ENCODE measurements around the gene KDM4C.

DNA sequence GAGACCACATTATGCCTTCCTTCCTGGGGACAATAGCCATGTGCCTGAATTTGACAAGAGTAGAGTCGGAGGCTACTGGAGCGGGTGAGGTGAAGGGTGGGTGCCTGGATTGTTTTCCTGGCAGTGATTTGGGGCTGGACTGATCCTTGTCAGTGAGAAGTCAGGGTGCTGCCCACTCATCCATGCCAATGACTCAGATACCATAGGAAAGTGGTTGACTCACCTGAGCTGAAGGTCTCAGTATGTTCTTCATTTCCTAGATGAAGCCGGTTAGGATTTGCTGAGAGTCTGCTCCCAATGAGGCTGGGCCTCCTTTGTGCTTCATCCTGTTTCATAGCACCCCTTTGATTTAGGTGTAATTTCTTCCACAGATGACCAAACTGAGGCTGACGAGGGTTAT is 366.0 kb downstream of the KDM4C start:
- TF ChIP-seq EZH2 (IDR thresholded peaks at IDR 0.05) (no peak), POLR2AphosphoS5 (IDR thresholded peaks at IDR 0.05; ENCODE audit: borderline replicate concordance, low read depth, low read length) (no peak)

Measured in SK-N-MC (cell line).